ENCODE data around the gene GNL1.

The GNL1 gene

GRCh38 chr6:30556066-30556905 is at the start of gene GNL1:
TSS of gene GNL1 (minus strand) at chr6:30556489. CDS start at chr6:30556203, 286 bp downstream.
- peak; percentile 98 for DNase-seq

GRCh38 chr6:30603961-30604360 is 47.7 kb upstream of the GNL1 start:
- no peak for DNase-seq

- no peak for DNase-seq
These were observed 45.7 kb upstream of the GNL1 start for GRCh38 chr6:30601815-30602641.

GRCh38 chr6:30601436-30601814 is 45.1 kb upstream of the GNL1 start:
- no peak for DNase-seq

GRCh38 chr6:30600451-30600961 is 44.2 kb upstream of the GNL1 start:
- DNase-seq: peak; percentile 29

GRCh38 chr6:30599625-30600324 is 43.5 kb upstream of the GNL1 start:
- DNase-seq: no peak

GRCh38 chr6:30598912-30599624 is 42.8 kb upstream of the GNL1 start:
- DNase-seq: no peak

GRCh38 chr6:30597315-30598144 is 41.2 kb upstream of the GNL1 start:
- peak; percentile 79 for DNase-seq

GRCh38 chr6:30592287-30592686 is 36.0 kb upstream of the GNL1 start:
- no peak for DNase-seq

GRCh38 chr6:30591008-30591407 is 34.7 kb upstream of the GNL1 start:
- DNase-seq: no peak

GRCh38 chr6:30590509-30590908 is 34.2 kb upstream of the GNL1 start:
- DNase-seq: no peak

GRCh38 chr6:30589754-30590358 is 33.6 kb upstream of the GNL1 start:
- no peak for DNase-seq

- no peak for DNase-seq
These were observed 27.6 kb upstream of the GNL1 start for GRCh38 chr6:30583921-30584320.

- DNase-seq: no peak
These were observed 21.8 kb upstream of the GNL1 start for GRCh38 chr6:30578051-30578450.

GRCh38 chr6:30573113-30573512 is 16.8 kb upstream of the GNL1 start:
- no peak for DNase-seq

- DNase-seq: no peak
These were observed 15.9 kb upstream of the GNL1 start for GRCh38 chr6:30572148-30572547.

- no peak for DNase-seq
These were observed 15.4 kb upstream of the GNL1 start for GRCh38 chr6:30571762-30572082.

- DNase-seq: peak; percentile 99
These were observed 14.9 kb upstream of the GNL1 start, which contains the start of gene ABCF1 for GRCh38 chr6:30571075-30571761. TSS of gene ABCF1 (plus strand) at chr6:30571442. CDS start at chr6:30571488, 46 bp downstream.

GRCh38 chr6:30570740-30571074 is 14.4 kb upstream of the GNL1 start:
- DNase-seq: no peak

- peak; percentile 14 for DNase-seq
These were observed 14.0 kb upstream of the GNL1 start for GRCh38 chr6:30570263-30570662.

- DNase-seq: peak; percentile 89
These were observed 12.0 kb upstream of the GNL1 start for GRCh38 chr6:30568245-30568644.

All from NCI-H69 (cell line).